Activated CD8-positive, alpha-beta memory T cell treated with anti-CD3 and anti-CD28 coated beads for 4 hours (primary cell): ENCODE results near the gene GPX1.

Experiments used
- DNase-seq, 2 donors: peaks; one replicate each; pipeline ENCODE4 v3.0.0-alpha.2; 2020; ENCODE audit warnings: low read depth in 2 of 2

The GPX1 gene

DNA sequence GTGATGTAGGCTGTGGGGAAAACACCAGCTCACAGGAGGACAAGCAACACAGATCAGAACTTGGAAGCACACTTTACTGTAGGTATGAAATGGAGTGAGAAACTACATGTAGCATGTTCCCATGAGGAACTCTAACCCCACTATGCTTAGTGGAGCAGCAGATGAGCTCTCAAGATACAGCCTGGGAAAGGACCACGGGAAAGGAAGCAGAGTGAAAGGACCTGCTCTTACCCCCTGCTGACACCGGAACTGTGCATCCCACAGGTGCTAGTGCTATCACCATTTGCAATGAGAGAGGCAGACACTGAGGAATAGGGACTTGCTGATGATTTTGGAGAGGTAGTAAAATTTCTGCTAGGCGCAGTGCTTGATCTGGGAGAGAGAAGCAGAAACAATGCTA, 46.9 kb downstream of the GPX1 start:
- no peak for DNase-seq

DNA sequence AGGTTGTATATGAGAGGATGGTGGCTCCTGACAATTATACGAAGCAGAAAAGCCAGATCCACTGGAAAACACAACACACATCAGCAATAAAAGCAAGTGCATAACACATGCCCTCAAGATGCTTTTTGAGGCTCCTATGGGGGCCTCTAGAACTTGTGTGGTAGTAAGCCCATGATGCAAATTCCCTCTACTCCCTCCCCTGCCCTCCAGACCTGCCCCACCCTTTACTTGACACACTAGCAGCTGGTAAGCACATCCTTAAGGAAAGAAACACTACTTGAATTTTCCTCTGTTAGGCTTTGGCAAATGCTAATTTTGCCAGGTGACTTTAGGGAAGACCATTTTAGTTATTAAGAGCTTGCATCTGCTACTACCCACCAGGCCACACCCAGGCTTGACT, 47.5 kb downstream of the GPX1 start:
- DNase-seq = no peak
